A673 (cell line): Measurements from ENCODE around the gene ENOX1. TPM values are rescaled to one million over a fixed set of nuclear protein-coding genes. Genes with fewer than 3 reads are reported as not detected.

Experiments
- BruUV-seq: library from RNA; stranded (reverse); fragments of 400-500 nt; replicated peaks from 2 replicates; lab custom pipeline; 2021; lab: Mats Ljungman, UMichigan
- CTCF ChIA-PET: fragments of 300-600 bp; sonication (Branson Sonifier 250); formaldehyde crosslinking; loops from one replicate; lab custom pipeline; 2022; ENCODE audit warnings: antibody characterized with exemption; lab: Charles Lee
- POLR2A ChIA-PET: fragments of 300-600 bp; sonication (Branson Sonifier 250); formaldehyde crosslinking; loops from one replicate; lab custom pipeline; 2022; ENCODE audit warnings: antibody characterized with exemption; ENCODE audit not compliant: low non-redundant PET; lab: Charles Lee
- DNase-seq: peaks from one replicate; pipeline ENCODE4 v3.0.0-alpha.2; 2015; ENCODE audit warnings: low spot score
- H3K27ac ChIP-seq: fragments of 200-600 bp; sonication (generic); 2 replicates; pipeline ENCODE4 v1.5.1; 2016; ENCODE audit warnings: mixed run types, low read depth, mild to moderate bottlenecking, mixed read lengths, antibody characterized with exemption, low read length; ENCODE audit not compliant: poor library complexity, severe bottlenecking
- H3K27me3 ChIP-seq: fragments of 200-600 bp; sonication (generic); replicated peaks from 2 replicates; pipeline ENCODE4 v1.6.1; 2017; ENCODE audit warnings: mixed run types, low read depth, mild to moderate bottlenecking, mixed read lengths, antibody characterized with exemption, low read length; ENCODE audit not compliant: insufficient read depth, poor library complexity
- H3K36me3 ChIP-seq: fragments of 200-600 bp; sonication (generic); 2 replicates; pipeline ENCODE4 v1.6.1; 2016; ENCODE audit warnings: mixed run types, mild to moderate bottlenecking, mixed read lengths, antibody characterized with exemption, low read length; ENCODE audit not compliant: insufficient read depth, poor library complexity, severe bottlenecking
- H3K4me1 ChIP-seq: fragments of 200-600 bp; sonication (generic); 2 replicates; pipeline ENCODE4 v1.6.1; 2017; ENCODE audit warnings: mixed run types, mild to moderate bottlenecking, mixed read lengths, antibody characterized with exemption, low read length; ENCODE audit not compliant: insufficient read depth, poor library complexity, severe bottlenecking
- H3K4me3 ChIP-seq: fragments of 200-600 bp; sonication (generic); 2 replicates; pipeline ENCODE4 v1.5.1; 2016; ENCODE audit warnings: low read depth, mixed run types, mild to moderate bottlenecking, mixed read lengths, low read length; ENCODE audit not compliant: poor library complexity, severe bottlenecking
- H3K9me3 ChIP-seq: fragments of 200-600 bp; sonication (generic); 2 replicates; pipeline ENCODE4 v1.6.1; 2016; ENCODE audit warnings: mixed run types, low read depth, mild to moderate bottlenecking, mixed read lengths, antibody characterized with exemption, low read length; ENCODE audit not compliant: poor library complexity, severe bottlenecking
- CTCF ChIP-seq: fragments of 300-800, 200-600 bp; sonication (generic); conservative IDR thresholded peaks from 2 replicates; pipeline ENCODE4 v1.5.1; 2017; ENCODE audit warnings: low read depth, mild to moderate bottlenecking, antibody characterized with exemption, low read length, moderate library complexity, mixed read lengths
- EZH2 ChIP-seq: fragments of 200-600 bp; sonication (generic); IDR thresholded peaks from 2 replicates; pipeline ENCODE4 v1.6.1; 2017; ENCODE audit warnings: borderline replicate concordance, low read depth, mild to moderate bottlenecking, mixed read lengths, antibody characterized with exemption, low read length; ENCODE audit not compliant: poor library complexity, severe bottlenecking
- intact Hi-C: fragments of 100-400 bp; cut with micrococcal nuclease; formaldehyde crosslinking; loops from one replicate; pipeline ENCODE4 v1.10.0; 2022; ENCODE audit not compliant: unreplicated experiment
- total RNA-seq: library from RNA; stranded (reverse); gene quantifications from 2 replicates; pipeline ENCODE4 v1.2.3, GENCODE V29; 2021

ENOX1 gene
- total RNA-seq, 1 experiment from 2014 or later, result 4.4 TPM

- TF ChIP-seq CTCF, result no peak
- TF ChIP-seq EZH2, result no peak
- no peaks in the 10 kb centered on the region for H3K9me3 ChIP-seq
- no peak for DNase-seq
- no peaks in the 10 kb centered on the region for H3K36me3 ChIP-seq
- no peaks in the 10 kb centered on the region for H3K27me3 ChIP-seq
- ChIA-PET CTCF (no interaction called here), POLR2A (no interaction called here)
- no TSS peak for BruUV-seq
- no peak overlapping the region for H3K27ac ChIP-seq
- intact Hi-C loops, result no loop called here
- no peaks in the 10 kb centered on the region for H3K4me1 ChIP-seq
- H3K4me3 ChIP-seq, result no peak overlapping the region
Observed at GRCh38 chr13:43749503-43749902, 37.3 kb downstream of the ENOX1 start.

DNA sequence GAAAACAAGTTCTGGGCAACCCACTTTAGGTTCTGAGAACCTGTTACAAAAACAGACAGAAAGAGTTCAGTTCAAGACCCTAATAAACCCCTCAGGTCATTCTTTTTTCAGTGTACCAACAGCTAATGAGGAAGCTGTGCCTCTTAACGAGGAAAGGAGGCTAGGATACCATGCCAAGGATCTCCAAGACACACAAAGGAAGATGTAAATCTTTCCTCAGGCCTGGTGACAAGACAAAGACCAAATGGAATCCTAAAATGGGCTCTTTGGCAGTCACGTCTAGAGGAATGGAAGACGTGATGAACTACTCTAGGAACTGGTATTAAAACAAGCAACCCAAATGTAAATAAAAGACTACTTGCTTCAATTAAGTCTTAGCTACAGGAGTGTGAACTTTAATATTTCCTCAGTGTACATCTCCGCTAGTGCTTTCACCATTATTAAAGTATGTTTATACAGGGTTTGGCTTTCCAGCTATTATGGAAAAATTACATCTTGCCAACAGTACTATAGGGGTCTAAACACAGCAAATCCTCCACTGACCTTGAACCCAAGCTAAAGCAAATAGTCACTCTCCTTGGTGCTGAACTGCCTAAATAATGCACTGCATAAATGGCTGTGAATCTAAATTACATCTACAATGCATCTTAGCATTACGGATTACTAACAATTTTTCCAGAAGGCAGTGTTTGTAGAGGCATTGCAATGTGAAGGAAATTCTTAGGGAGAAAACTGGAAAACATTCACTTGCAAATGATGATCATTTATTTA, 42.3 kb downstream of the ENOX1 start:
- no peak overlapping the region for H3K4me3 ChIP-seq
- no peaks in the 10 kb centered on the region for H3K27me3 ChIP-seq
- H3K36me3 ChIP-seq, result no peaks in the 10 kb centered on the region
- H3K27ac ChIP-seq, result no peak overlapping the region
- CTCF ChIA-PET, result no interaction called here
- POLR2A ChIA-PET, result no interaction called here
- TF ChIP-seq CTCF (no peak), EZH2 (no peak)
- intact Hi-C loops, result no loop called here
- H3K9me3 ChIP-seq, result no peaks in the 10 kb centered on the region
- peak; percentile 15 for DNase-seq
- no TSS peak for BruUV-seq
- no peaks in the 10 kb centered on the region for H3K4me1 ChIP-seq

- TF ChIP-seq CTCF, result no peak
- TF ChIP-seq EZH2, result no peak
- no peaks in the 10 kb centered on the region for H3K4me1 ChIP-seq
- no peaks in the 10 kb centered on the region for H3K36me3 ChIP-seq
- ChIA-PET POLR2A (no interaction called here), CTCF (no interaction called here)
- no peak overlapping the region for H3K4me3 ChIP-seq
- DNase-seq, result no peak
- no peak overlapping the region for H3K27ac ChIP-seq
- intact Hi-C loops, result no loop called here
- H3K27me3 ChIP-seq, result no peaks in the 10 kb centered on the region
- no peaks in the 10 kb centered on the region for H3K9me3 ChIP-seq
- no TSS peak for BruUV-seq
Observed at GRCh38 chr13:43742911-43743310, 43.9 kb downstream of the ENOX1 start.
